Kidney epithelial cell (primary cell): ENCODE measurements around the gene RPS29. TPM values are rescaled to one million over a fixed set of nuclear protein-coding genes. Genes with fewer than 3 reads are reported as not detected.

Experiments used
- DNase-seq: peaks from one replicate; pipeline ENCODE4 v3.0.0-alpha.2; 2010; ENCODE audit warnings: low read depth
- H3K27me3 ChIP-seq: 2 replicates; pipeline ENCODE4 v1.6.0; 2011; ENCODE audit warnings: low read length; ENCODE audit not compliant: control insufficient read depth, insufficient read depth
- H3K36me3 ChIP-seq: 2 replicates; pipeline ENCODE4 v1.5.1; 2011; ENCODE audit warnings: low read length; ENCODE audit not compliant: control insufficient read depth, insufficient read depth
- H3K4me3 ChIP-seq: 2 replicates; pipeline ENCODE4 v1.5.1; 2011; ENCODE audit warnings: low read depth, mild to moderate bottlenecking, control low read depth, low read length
- CTCF ChIP-seq: IDR thresholded peaks from 2 replicates; pipeline ENCODE4 v1.5.1; 2011; ENCODE audit warnings: mild to moderate bottlenecking, moderate library complexity, low read length, control low read depth, inconsistent platforms; ENCODE audit not compliant: insufficient read depth, poor library complexity, severe bottlenecking
- total RNA-seq: library from RNA; depleted of rRNA; stranded (reverse); fragments of >200 nt; gene quantifications from 2 replicates; pipeline ENCODE4 v1.2.3, GENCODE V29; 2015

The RPS29 gene
- total RNA-seq, 1 donor from 2014 or later = 11,881 TPM

- no peak overlapping the region for H3K4me3 ChIP-seq
- H3K36me3 ChIP-seq = no peaks in the 10 kb centered on the region
- no peaks in the 10 kb centered on the region for H3K27me3 ChIP-seq
- no peak for DNase-seq
- no peak for TF ChIP-seq CTCF
Measured at GRCh38 chr14:49615776-49616175, 29.6 kb upstream of the RPS29 start.

- H3K27me3 ChIP-seq = no peaks in the 10 kb centered on the region
- no peak for TF ChIP-seq CTCF
- H3K4me3 ChIP-seq = no peak overlapping the region
- DNase-seq = no peak
- H3K36me3 ChIP-seq = no peaks in the 10 kb centered on the region
Measured at GRCh38 chr14:49614196-49614595, 28.0 kb upstream of the RPS29 start.

GRCh38 chr14:49612671-49613070 is 26.5 kb upstream of the RPS29 start:
- no peak for TF ChIP-seq CTCF
- Histone ChIP-seq H3K4me3 (no peak overlapping the region), H3K27me3 (no peaks in the 10 kb centered on the region), H3K36me3 (no peaks in the 10 kb centered on the region)
- no peak for DNase-seq

GRCh38 chr14:49612251-49612650 is 26.1 kb upstream of the RPS29 start:
- no peak for DNase-seq
- Histone ChIP-seq H3K4me3 (no peak overlapping the region), H3K36me3 (no peaks in the 10 kb centered on the region), H3K27me3 (no peaks in the 10 kb centered on the region)
- TF ChIP-seq CTCF = no peak

GRCh38 chr14:49607583-49607982 is 21.4 kb upstream of the RPS29 start:
- Histone ChIP-seq H3K4me3 (no peak overlapping the region), H3K36me3 (no peaks in the 10 kb centered on the region), H3K27me3 (no peaks in the 10 kb centered on the region)
- no peak for DNase-seq
- TF ChIP-seq CTCF = no peak

GRCh38 chr14:49598485-49599300 is 12.5 kb upstream of the RPS29 start, which contains the start of gene LRR1:
TSS of gene LRR1 (plus strand) at chr14:49598940. CDS start at chr14:49599021, 81 bp downstream.
- no peak for TF ChIP-seq CTCF
- Histone ChIP-seq H3K36me3 (no peaks in the 10 kb centered on the region), H3K27me3 (no peaks in the 10 kb centered on the region), H3K4me3 (peak within 1 kb of the TSS; percentile 65)
- peak; percentile 41 for DNase-seq
